Activated T-cell treated with anti-CD3 and anti-CD28 coated beads for 24 hours (primary cell): Measurements from ENCODE around the gene CRMP1.

Source experiments
- DNase-seq: peaks from one replicate; pipeline ENCODE4 v3.0.0-alpha.2; 2020; ENCODE audit warnings: low read depth

The CRMP1 gene

DNA sequence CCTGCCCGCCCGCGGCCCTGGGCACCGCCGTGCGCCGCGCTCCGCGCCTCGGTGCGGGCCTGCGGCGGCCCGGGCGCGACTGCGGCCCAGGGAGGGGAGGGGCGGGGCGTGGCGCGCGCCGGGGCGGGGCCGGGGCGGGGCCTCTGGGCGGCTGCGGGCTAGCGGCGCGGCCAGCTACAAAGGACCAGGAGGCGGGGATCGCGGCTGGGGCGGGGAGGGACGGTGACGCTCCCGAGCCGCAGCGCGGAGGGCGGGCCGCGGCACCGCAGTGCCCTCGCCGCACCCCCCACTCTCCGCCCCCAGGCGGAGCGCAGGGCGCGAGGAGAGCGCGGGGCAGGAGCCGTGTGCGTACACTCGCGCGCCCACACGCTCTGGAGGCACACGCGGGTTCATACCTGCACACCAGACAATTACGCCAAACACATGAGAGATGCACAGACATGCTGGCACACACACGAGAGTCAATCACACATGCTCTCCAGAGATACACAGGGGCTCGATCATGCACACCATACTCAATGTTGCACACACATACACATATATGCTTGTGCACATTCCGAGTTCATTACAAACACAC, at the start of gene CRMP1:
Gene CRMP1, minus strand, starts transcription at position 83 of the 577 bp plus-strand sequence. CDS start 117 bp downstream, outside the sequence.
- DNase-seq: no peak

- DNase-seq: no peak
Observed at GRCh38 chr4:5941601-5942000, 48.7 kb upstream of the CRMP1 start.

GRCh38 chr4:5940470-5941203, 47.8 kb upstream of the CRMP1 start:
- DNase-seq: no peak

DNA sequence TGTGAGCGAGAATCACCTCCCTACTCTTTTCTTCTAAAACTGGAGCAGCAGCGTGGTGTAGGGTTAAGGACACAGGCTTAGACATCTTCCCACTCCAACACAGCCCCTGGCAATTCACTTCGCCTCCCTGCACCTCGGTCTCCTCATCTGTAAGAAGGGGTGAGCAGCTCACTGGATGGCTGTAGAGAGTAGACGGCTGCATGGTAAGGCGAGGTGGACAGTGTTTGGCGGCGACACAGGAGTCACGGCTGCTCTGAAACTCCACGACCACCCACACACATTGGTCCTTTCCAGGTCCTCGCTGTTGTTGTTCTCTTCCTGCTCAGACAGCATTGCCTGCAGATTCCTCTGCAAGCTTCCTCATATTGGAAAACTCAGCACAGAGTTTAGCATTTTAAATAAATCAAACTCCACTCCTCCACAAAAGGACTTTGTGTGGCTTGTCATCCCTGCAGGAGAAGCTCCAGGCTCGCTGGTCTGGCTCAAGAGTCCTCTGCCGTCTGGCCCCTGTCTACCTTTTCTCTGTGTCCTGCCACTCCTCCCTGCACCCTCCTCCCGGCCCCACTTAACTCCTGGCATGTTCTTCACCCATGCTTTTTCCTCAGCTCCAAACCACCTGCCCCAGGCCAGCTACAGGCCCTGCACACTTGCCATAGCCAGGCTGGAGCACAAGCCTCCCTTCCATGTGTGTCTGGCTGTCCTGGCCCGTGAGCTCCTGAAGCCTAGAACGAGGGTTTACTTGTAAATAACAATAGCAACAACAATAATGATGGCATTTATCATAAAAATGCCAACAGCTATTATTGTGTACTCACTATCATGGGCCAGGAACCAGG, 41.3 kb upstream of the CRMP1 start:
- no peak for DNase-seq

DNA sequence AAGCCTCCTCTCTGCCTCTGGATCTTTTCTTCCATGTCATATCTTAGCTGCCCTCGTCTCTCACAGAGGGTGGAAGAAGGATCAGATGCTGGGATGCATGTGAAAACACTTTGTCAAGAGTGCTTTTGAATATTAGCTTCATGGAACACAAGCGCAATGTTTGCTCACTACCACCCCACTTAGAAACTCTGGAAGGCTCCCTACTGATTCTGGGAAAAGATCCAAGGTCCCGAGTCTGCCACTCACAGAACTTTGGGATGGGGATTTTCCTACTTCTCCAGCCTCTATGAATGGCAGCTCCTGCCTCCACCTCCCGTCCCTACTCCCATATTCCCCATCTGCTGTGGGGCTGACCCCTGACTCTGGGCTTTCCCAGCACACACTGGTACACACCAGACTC, 40.2 kb upstream of the CRMP1 start:
- no peak for DNase-seq

GRCh38 chr4:5932035-5932568, 39.2 kb upstream of the CRMP1 start:
- no peak for DNase-seq

DNA sequence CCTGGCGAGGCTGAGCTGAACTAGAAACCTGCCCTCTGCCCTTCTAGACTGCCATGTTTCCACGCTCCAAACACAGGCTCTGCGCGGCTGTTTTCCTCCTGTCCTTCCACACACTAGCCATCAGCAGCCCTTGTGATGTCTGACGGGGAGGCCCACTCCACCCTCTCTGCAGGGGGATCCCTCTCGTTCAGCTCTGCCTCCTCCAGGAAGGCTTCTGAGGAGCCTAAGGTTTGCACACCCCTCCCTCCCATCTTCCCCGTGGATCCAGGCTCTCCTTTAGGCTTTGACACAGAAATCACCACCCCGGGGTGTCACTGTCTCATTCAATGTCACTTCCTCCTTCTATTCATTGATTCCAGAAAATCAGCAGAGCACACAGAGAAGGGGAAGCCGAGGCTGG, 38.6 kb upstream of the CRMP1 start:
- DNase-seq: no peak

- DNase-seq: no peak
Observed at GRCh38 chr4:5930876-5931275, 38.0 kb upstream of the CRMP1 start.

- no peak for DNase-seq
Observed at GRCh38 chr4:5930456-5930855, 37.6 kb upstream of the CRMP1 start.

DNA sequence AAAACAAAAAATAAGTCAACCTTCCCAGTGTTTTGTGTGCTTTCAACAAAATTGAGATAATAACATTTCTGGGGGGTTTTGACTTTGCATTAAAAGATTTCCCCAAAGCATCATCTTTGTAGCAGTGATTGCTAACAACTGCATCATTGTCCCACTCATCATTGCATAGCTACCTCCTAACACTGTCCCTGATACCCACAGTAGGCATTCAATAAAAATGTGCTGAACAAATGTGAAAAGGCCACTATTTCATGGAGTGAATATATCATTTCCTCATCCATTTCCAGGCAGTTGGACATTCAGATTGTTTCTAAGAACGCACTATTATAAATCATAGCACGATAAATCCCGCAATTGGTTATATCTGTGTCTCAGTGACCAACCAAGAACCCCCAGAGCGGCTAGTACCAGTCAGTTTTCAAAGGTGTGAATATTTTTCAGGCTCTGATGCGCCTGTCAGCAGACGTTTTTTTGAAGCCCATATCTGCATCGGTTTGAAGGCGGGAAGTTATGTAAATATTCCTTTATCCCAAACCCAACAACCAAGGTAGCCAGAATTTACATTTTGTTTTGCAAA, 36.0 kb upstream of the CRMP1 start:
- no peak for DNase-seq

- DNase-seq: no peak
Observed at GRCh38 chr4:5928274-5928673, 35.4 kb upstream of the CRMP1 start.

- DNase-seq: no peak
Observed at GRCh38 chr4:5927747-5928146, 34.9 kb upstream of the CRMP1 start.

DNA sequence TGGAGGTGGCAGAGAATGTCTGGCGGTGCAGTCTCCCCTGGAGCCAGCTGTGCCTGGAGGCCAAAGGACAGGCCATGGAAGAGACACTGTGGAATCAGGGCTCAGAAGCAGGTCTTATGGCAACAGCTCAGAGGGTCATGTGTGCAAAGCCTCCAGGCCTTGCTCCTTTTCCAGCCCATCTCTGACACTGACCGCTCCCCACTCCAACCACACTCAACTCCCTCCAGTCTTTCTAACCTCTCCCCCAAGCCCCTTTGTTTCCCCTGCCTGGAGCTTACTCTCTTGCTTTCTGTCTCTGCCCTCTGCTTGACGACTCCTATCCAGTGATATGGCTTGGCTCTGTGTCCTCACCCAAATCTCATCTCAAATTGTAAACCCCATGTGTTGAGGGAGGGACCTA, 34.2 kb upstream of the CRMP1 start:
- DNase-seq: no peak

GRCh38 chr4:5926598-5926997, 33.7 kb upstream of the CRMP1 start:
- DNase-seq: no peak

DNA sequence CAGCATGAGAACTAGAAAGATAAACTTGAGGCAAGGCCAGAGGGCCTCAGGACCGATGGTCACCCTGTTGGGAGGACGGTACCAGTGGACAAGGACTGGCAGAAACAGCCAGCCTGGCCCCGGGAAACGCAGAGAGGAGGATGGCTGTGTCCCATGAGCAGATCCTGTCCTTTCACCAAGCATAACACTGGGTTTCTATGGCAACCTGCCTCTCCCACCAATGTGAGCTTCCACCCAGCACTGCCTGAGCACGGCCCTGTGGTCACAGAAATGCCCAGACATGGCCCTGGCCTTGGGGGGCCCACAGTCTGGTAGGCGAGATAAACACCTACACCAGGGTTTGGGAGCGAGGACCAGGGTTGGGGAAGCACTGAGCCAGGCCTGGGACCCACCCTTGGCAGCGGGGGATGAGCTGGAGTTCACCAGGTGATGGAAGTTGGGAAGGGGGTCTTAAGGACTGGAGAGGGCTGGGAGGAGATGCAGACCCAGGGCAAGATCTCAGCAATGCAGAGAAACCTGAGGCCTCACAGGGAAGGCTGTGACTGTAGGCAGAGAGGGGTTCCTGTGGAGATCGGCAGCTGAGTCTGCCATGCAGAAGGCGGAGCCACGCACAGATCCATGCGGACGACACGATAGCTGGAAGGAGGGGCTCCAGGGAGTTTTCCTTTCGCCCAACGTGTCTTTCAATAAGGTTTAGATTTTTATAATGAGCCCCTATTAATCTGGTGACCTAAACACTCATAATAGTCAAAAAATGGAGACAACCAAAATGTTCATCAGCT, 32.7 kb upstream of the CRMP1 start:
- DNase-seq: no peak

DNA sequence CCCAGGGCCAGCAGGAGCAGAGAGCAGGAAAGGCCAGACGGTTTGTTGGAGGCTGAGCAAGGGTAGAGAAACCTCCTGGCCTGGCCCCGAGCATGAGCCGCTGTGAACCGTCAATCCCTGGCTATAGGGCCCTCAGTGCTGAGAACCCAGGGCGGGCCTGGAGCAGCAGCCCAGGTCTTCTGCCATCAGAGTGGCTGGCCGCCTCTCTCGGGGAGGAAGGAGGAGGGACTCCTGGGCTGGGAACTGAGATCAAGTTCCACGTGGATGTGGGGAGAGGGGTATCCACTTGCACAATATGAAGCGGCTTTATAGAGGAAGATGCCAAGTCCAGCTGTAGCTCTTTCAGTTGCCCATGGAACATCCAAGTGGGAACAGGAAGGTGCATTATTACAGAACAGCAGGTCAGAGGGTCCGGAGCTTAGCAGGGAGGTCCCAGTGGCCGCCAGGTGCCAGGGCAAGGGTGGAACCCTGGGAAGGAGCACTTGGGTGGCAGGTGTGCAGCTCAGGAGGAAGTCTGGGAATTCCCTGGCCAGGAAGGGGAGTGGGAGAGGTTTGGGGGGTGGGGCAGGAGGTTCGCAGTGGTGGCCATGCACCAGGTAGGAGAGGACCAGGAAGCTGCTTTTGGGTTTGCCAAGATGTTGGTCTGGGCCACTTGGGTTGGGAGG, 31.7 kb upstream of the CRMP1 start:
- DNase-seq: no peak

DNA sequence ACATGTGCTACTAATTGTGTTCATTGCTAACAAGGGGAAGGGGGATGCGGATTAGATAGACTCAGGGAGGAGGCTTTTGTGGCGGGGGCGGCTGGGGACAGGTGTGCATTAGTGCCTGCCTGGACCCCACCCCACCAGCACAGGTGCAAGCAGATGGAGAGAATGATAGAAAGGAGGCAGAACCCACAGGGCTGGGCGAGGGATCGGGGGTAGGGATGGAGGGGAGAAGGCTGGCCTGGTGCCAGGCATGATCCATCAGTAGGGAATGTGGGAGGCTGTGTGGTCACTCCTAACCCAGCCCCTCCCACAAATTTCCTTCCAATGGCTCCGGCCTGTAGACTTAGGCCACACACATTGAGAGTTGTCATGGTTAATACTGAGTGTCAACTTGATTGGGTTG, 30.5 kb upstream of the CRMP1 start:
- DNase-seq: no peak

DNA sequence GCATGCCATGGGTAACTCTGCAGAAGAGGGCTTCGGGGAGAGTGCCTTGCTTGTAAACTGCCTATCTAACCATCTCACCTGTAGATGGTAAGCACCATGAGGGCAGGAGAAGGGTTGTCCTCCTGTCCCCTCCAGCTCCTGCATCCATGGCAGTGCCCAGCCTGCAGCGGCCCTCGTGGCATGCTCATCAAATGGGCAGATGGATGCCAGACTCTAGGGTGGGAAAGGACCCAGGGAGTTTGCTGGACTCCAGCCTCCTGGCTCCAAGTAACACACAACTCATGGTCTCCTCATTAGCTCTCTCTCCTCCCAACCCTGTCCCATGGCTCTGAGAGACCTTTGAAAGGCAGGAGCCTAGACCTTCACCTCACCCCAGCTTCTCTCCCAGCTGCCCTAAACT, 29.7 kb upstream of the CRMP1 start:
- DNase-seq: no peak

DNA sequence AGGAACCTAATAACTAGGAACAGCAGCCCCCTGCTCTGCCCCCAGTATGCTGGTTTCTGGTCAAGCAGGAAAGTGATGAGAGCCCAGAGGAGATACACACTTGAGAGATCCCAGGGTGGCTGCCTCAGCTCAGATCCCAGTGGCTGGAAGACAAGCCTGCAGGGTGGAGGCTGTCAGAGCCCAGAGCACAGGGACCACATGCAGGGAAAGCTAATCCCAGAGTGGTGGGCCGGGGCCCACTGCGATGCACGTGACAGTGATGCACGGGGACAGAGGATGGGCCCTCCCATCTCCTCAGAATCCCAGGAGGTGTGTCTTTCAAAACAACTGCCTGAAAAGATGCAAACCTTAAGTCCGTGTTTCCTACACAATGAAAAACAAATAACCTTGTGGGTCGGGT, 29.1 kb upstream of the CRMP1 start:
- DNase-seq: no peak

GRCh38 chr4:5921101-5921980, 28.5 kb upstream of the CRMP1 start:
- no peak for DNase-seq
